ENCODE measurements around the gene ARFRP1. TPM values are rescaled to one million over a fixed set of nuclear protein-coding genes. Genes with fewer than 3 reads are reported as not detected.

The ARFRP1 gene
- total and polyA plus RNA-seq, 2 donors (not counting 1 experiment from before 2014, with no cell fraction given) = 41.0 to 75.5 TPM

DNA sequence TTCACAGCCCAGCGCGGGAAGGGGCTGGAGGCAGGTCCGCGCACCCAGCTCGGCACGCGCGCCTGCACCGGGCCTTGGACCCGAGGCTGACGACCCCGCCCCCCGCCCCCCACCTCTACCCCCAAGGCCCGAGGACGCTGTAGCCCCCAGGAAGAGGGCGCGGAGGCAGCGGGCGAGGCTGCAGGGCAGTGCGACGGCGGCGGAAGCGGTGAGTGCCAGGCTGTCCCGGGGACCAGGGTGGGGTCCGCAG is 29.8 kb upstream of the ARFRP1 start:
- Histone ChIP-seq H3K27me3 (replicated peaks in 1 of 4; ENCODE audit: control extremely low read depth in 1 of 4, control insufficient read depth in 3 of 4, insufficient read depth in 4 of 4, low read length in 3 of 4) (no peaks in the 10 kb centered on the region), H3K4me1 (ENCODE audit: control insufficient read depth in 2 of 2, insufficient read depth in 2 of 2, low read length in 2 of 2) (peaks cover 35 to 46% of the 10 kb centered on the region in 2 donors), H2AFZ (ENCODE audit: insufficient read depth, low read depth, low read length, poor library complexity, severe bottlenecking) (peak overlapping the region; percentile 33), H3K4me3 (ENCODE audit: control extremely low read depth in 1 of 5, extremely low read depth in 1 of 5, insufficient read depth in 1 of 5, low read depth in 2 of 5, low read length in 4 of 5) (peak overlapping the region in 4 of 5 experiments; percentile 44 to 70 (median 48)), H3K36me3 (replicated peaks in 1 of 2; ENCODE audit: control extremely low read depth in 1 of 2, control insufficient read depth in 1 of 2, extremely low read depth in 1 of 2, insufficient read depth in 2 of 2, low read length in 1 of 2) (peaks cover 0 to 24% of the 10 kb centered on the region in 2 experiments), H4K20me1 (ENCODE audit: control insufficient read depth, insufficient read depth, low read length, poor library complexity, severe bottlenecking) (peaks cover 46% of the 10 kb centered on the region), H3K9me3 (ENCODE audit: control extremely low read depth in 1 of 3, control insufficient read depth in 2 of 3, insufficient read depth in 1 of 3, low read length in 2 of 3) (no peaks in the 10 kb centered on the region), H3K9ac (ENCODE audit: low read length) (peak overlapping the region; percentile 65), H3K79me2 (ENCODE audit: control insufficient read depth, insufficient read depth, low read length) (peaks cover 32% of the 10 kb centered on the region), H3K4me2 (replicated peaks; ENCODE audit: low read depth, low read length, poor library complexity, severe bottlenecking) (peak overlapping the region; percentile 93), H3K27ac (ENCODE audit: low read length in 2 of 2) (no peak overlapping the region)
- ChIA-PET CTCF (interaction anchor here (1.0 kb wide), 1 partner anchor 200 kb away, joined by 3 read pairs; the partner anchor contains the start of gene PTK6), POLR2A (interaction anchor here (0.6 to 2.5 kb wide), 5 partner anchors 28 to 102 kb away, joined by 3 to 20 read pairs (median 4); partner anchors contain the start of genes ARFRP1 and ZGPAT)
- ATAC-seq (ENCODE audit: low read depth) = no peak
- WGBS (ENCODE audit: insufficient coverage) = 3% methylated on average over 22 of the region's 26 CpGs
- Mint-ChIP-seq H3K27me3 (no peaks in the 10 kb centered on the region), H3K9me3 (ENCODE audit: insufficient read depth) (no peaks in the 10 kb centered on the region), H3K27ac (no peak overlapping the region), H3K4me3 (peak overlapping the region; percentile 80), H3K4me1 (peaks cover 22% of the 10 kb centered on the region)
- DNase-seq = no peak
- TF ChIP-seq, protein P1, sequence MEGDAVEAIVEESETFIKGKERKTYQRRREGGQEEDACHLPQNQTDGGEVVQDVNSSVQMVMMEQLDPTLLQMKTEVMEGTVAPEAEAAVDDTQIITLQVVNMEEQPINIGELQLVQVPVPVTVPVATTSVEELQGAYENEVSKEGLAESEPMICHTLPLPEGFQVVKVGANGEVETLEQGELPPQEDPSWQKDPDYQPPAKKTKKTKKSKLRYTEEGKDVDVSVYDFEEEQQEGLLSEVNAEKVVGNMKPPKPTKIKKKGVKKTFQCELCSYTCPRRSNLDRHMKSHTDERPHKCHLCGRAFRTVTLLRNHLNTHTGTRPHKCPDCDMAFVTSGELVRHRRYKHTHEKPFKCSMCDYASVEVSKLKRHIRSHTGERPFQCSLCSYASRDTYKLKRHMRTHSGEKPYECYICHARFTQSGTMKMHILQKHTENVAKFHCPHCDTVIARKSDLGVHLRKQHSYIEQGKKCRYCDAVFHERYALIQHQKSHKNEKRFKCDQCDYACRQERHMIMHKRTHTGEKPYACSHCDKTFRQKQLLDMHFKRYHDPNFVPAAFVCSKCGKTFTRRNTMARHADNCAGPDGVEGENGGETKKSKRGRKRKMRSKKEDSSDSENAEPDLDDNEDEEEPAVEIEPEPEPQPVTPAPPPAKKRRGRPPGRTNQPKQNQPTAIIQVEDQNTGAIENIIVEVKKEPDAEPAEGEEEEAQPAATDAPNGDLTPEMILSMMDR (IDR thresholded peaks at IDR 0.05) = no peak
- TF ChIP-seq EZH2 (IDR thresholded peaks at IDR 0.05; ENCODE audit: borderline replicate concordance, insufficient read depth, low read depth, low read length, poor library complexity, severe bottlenecking) = no peak
- intact Hi-C loops (cut with micrococcal nuclease) = loop anchor here (2.0 to 5.0 kb wide), 2 partner anchors 79 to 200 kb away; partner anchors contain the start of genes PTK6 and RTEL1
